HL-60 (cell line): Measurements from ENCODE around the gene CLEC4C.

ENCODE experiments used
- DNase-seq, 2 experiments: peaks; one replicate each; pipeline ENCODE4 v3.0.0-alpha.2; 2010 to 2020; ENCODE audit warnings: low read depth in 1 of 2, low spot score in 1 of 2
- H3K27ac ChIP-seq: fragments of 250-450 bp; sonication (Bioruptor Pico); replicated peaks from 2 replicates; pipeline ENCODE4 v1.5.1; 2020; ENCODE audit warnings: mild to moderate bottlenecking, moderate library complexity
- H3K27me3 ChIP-seq: fragments of 250-450 bp; sonication (Bioruptor Pico); 2 replicates; pipeline ENCODE4 v1.5.1; 2021; ENCODE audit warnings: mild to moderate bottlenecking, moderate library complexity; ENCODE audit not compliant: insufficient read depth, poor library complexity, severe bottlenecking
- H3K4me3 ChIP-seq: replicated peaks from 2 replicates; pipeline ENCODE4 v1.5.1; 2011; ENCODE audit warnings: mild to moderate bottlenecking, control low read depth, low read length; ENCODE audit not compliant: insufficient read depth
- GABPA ChIP-seq: IDR thresholded peaks from 2 replicates; pipeline ENCODE4 v1.6.1; 2012; ENCODE audit warnings: low read depth
- POLR2AphosphoS5 ChIP-seq: IDR thresholded peaks from 2 replicates; pipeline ENCODE4 v1.6.1; 2012; ENCODE audit warnings: low read depth
- REST ChIP-seq: IDR thresholded peaks from 2 replicates; pipeline ENCODE4 v1.6.1; 2012; ENCODE audit warnings: low read depth; ENCODE audit not compliant: insufficient replicate concordance
- SPI1 ChIP-seq: IDR thresholded peaks from 2 replicates; pipeline ENCODE4 v1.6.1; 2012; ENCODE audit warnings: low read depth, mild to moderate bottlenecking, borderline replicate concordance
- TF ChIP-seq, protein P1 (sequence below): IDR thresholded peaks from one replicate; pipeline ENCODE4 v1.5.1; 2011; ENCODE audit warnings: low read length, control low read depth, inconsistent platforms; ENCODE audit not compliant: insufficient read depth

Gene CLEC4C

DNA sequence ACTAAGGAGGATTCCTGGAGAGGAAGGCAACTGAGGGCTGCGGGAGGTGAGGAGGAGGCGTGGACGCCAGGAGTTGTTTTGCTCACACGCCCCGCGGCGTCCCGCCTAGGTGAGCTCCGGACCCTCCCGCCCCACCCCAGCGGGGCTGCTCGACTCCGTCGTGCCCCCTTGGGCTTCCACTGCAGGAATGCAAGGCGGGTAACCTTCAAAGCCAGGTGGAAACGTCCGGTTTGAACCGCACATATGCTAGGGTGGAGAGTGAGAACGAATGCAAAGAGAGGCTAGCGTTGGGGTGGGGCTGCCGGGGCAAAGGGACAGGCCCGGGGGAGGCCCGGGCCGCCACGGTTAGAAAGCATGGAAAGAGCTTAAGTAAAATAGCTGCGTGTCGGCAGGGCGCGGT is 41.3 kb downstream of the CLEC4C start:
- Histone ChIP-seq H3K27ac (no peak overlapping the region), H3K4me3 (no peak overlapping the region), H3K27me3 (no peaks in the 10 kb centered on the region)
- no peak for TF ChIP-seq SPI1
- TF ChIP-seq GABPA, result no peak
- TF ChIP-seq POLR2AphosphoS5, result no peak
- TF ChIP-seq REST, result no peak
- TF ChIP-seq, protein P1, sequence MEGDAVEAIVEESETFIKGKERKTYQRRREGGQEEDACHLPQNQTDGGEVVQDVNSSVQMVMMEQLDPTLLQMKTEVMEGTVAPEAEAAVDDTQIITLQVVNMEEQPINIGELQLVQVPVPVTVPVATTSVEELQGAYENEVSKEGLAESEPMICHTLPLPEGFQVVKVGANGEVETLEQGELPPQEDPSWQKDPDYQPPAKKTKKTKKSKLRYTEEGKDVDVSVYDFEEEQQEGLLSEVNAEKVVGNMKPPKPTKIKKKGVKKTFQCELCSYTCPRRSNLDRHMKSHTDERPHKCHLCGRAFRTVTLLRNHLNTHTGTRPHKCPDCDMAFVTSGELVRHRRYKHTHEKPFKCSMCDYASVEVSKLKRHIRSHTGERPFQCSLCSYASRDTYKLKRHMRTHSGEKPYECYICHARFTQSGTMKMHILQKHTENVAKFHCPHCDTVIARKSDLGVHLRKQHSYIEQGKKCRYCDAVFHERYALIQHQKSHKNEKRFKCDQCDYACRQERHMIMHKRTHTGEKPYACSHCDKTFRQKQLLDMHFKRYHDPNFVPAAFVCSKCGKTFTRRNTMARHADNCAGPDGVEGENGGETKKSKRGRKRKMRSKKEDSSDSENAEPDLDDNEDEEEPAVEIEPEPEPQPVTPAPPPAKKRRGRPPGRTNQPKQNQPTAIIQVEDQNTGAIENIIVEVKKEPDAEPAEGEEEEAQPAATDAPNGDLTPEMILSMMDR, result no peak
- no peak for DNase-seq

- no peak within 1 kb of the TSS for H3K27ac ChIP-seq
Measured at GRCh38 chr12:7695566-7696197, 51.5 kb downstream of the CLEC4C start, which contains the start of gene GDF3. Gene GDF3 (minus strand): TSS chr12:7695775. CDS start chr12:7695728, 47 bp downstream.

DNA sequence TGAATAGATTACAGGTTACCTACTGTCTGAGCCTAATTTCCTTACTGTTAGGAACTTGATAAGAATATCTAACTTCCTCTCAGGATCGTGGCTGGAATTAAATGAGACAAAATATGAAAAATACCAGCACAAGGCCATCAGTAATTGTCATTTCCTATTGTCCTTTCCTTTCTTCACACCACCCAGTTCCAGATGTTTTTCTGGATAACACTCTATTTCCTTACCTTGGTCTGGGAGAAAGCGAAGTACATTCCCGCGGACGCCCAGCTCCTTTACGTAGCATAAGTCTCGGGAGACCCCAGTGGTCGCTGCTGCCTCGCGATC is 52.0 kb downstream of the CLEC4C start:
- DNase-seq, result no peak
- no peak for TF ChIP-seq POLR2AphosphoS5
- no peak for TF ChIP-seq SPI1
- TF ChIP-seq GABPA, result no peak
- TF ChIP-seq, protein P1, result no peak
- no peak overlapping the region for H3K4me3 ChIP-seq

More at GRCh38 chr12:7695566-7696197, 51.5 kb downstream of the CLEC4C start, which contains the start of gene GDF3:
- TF ChIP-seq REST (no peak), GABPA (no peak), POLR2AphosphoS5 (no peak), SPI1 (no peak)
- TF ChIP-seq, protein P1, result no peak
- no peak within 1 kb of the TSS for H3K4me3 ChIP-seq
- no peaks in the 10 kb centered on the region for H3K27me3 ChIP-seq
- no peak for DNase-seq

More for the DNA sequence above, 52.0 kb downstream of the CLEC4C start:
- no peak overlapping the region for H3K27ac ChIP-seq
- no peaks in the 10 kb centered on the region for H3K27me3 ChIP-seq
